ENCODE data around the gene SNX12.

SNX12 gene
- long read RNA-seq, transcript SNX12-202 (4 exons, 2,376 nt), result major isoform, 39 of 48 reads
- long read RNA-seq, partial matches to known transcripts, result 0 of 48 reads
- long read RNA-seq, other reads (novel, unspliced or antisense), result 9 of 48 reads

DNA sequence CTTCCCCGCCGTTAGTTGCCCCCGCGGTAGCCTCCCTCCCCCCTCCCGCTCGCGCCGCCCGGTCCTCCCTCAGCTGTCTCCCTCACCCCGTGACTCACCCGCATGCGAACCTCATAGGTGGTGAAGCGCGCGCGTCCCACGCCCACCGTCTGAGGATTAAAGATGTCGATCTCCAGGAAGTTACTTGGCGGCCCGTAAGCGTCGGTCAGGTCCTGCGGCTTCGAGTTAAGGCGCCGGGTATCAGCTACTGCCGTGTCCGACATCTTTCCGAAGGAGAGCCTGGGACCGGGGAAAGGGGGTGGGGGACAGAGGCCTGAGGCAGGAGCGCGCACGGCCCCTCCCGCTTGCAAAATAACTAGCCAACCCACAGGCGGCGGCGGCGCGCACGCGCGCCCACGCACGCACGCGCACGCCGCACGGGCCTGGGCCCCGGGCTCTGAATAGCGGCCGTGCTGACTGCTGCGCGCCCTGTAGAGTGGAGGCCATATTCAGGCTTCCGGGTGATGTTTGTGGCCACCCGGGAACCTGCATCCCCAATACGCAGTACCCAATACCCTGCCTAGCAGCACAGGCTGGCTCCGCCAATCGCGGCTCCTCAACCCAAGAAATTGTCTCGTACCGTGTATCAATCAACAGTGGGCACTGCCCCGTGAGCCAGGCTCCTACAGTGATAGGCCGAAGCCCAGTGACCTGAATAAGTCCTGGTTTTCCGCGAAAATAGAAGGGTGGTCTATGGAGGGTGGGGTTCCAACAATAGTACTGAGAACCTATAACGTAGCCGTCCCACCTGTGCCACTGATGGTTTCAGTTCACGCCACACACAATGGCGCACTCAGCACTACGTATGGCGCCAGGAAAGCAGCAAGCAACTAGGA lies at the start of gene SNX12:
Gene SNX12, minus strand, starts transcription at position 291 of the 875 bp plus-strand sequence. Its CDS starts 28 bp downstream, at position 263.
- H3K27me3 ChIP-seq (ENCODE audit: insufficient read depth, poor library complexity, severe bottlenecking), result no peaks in the 10 kb centered on the region
- TF ChIP-seq SPI1 (IDR thresholded peaks at IDR 0.05; ENCODE audit: borderline replicate concordance, low read depth) (no peak), GABPA (IDR thresholded peaks at IDR 0.05; ENCODE audit: low read depth) (no peak), POLR2AphosphoS5 (IDR thresholded peaks at IDR 0.05; ENCODE audit: low read depth) (no peak; the same call in 1 of the 2 replicates)
- TF ChIP-seq, protein P1, sequence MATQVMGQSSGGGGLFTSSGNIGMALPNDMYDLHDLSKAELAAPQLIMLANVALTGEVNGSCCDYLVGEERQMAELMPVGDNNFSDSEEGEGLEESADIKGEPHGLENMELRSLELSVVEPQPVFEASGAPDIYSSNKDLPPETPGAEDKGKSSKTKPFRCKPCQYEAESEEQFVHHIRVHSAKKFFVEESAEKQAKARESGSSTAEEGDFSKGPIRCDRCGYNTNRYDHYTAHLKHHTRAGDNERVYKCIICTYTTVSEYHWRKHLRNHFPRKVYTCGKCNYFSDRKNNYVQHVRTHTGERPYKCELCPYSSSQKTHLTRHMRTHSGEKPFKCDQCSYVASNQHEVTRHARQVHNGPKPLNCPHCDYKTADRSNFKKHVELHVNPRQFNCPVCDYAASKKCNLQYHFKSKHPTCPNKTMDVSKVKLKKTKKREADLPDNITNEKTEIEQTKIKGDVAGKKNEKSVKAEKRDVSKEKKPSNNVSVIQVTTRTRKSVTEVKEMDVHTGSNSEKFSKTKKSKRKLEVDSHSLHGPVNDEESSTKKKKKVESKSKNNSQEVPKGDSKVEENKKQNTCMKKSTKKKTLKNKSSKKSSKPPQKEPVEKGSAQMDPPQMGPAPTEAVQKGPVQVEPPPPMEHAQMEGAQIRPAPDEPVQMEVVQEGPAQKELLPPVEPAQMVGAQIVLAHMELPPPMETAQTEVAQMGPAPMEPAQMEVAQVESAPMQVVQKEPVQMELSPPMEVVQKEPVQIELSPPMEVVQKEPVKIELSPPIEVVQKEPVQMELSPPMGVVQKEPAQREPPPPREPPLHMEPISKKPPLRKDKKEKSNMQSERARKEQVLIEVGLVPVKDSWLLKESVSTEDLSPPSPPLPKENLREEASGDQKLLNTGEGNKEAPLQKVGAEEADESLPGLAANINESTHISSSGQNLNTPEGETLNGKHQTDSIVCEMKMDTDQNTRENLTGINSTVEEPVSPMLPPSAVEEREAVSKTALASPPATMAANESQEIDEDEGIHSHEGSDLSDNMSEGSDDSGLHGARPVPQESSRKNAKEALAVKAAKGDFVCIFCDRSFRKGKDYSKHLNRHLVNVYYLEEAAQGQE (IDR thresholded peaks at IDR 0.05; ENCODE audit: insufficient replicate concordance, low read depth), result no peak
- TF ChIP-seq, protein P2, sequence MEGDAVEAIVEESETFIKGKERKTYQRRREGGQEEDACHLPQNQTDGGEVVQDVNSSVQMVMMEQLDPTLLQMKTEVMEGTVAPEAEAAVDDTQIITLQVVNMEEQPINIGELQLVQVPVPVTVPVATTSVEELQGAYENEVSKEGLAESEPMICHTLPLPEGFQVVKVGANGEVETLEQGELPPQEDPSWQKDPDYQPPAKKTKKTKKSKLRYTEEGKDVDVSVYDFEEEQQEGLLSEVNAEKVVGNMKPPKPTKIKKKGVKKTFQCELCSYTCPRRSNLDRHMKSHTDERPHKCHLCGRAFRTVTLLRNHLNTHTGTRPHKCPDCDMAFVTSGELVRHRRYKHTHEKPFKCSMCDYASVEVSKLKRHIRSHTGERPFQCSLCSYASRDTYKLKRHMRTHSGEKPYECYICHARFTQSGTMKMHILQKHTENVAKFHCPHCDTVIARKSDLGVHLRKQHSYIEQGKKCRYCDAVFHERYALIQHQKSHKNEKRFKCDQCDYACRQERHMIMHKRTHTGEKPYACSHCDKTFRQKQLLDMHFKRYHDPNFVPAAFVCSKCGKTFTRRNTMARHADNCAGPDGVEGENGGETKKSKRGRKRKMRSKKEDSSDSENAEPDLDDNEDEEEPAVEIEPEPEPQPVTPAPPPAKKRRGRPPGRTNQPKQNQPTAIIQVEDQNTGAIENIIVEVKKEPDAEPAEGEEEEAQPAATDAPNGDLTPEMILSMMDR (IDR thresholded peaks at IDR 0.05; ENCODE audit: insufficient read depth, low read length), result no peak
- DNase-seq (ENCODE audit: low read depth in 1 of 2, low spot score in 1 of 2), result peak; percentile 81 to 95
- H3K4me3 ChIP-seq (replicated peaks; ENCODE audit: insufficient read depth, low read length), result peak within 1 kb of the TSS; percentile 83
- peak within 1 kb of the TSS; percentile 77 for H3K27ac ChIP-seq (replicated peaks)

DNA sequence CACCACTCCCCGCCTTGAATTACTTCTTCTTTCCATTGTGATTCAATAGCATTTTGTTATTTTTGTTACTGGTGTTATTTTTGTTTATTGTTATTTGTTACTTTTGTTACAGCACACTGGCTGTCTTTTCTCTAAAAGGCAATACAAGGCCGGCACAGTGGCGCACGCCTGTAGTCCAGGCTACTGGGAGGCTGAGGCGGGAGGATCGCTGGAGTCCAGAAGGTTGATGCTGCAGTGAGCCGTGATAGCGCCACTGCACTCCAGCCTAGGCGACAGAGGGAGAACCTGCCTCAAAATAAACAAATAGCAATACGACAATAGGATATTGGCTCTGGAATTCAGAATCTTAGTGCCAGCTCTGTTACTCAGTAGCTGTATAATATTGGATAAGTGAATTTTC lies 49.2 kb upstream of the SNX12 start:
- no peak for DNase-seq (ENCODE audit: low read depth in 1 of 2, low spot score in 1 of 2)
- Histone ChIP-seq H3K27me3 (ENCODE audit: insufficient read depth, poor library complexity, severe bottlenecking) (no peaks in the 10 kb centered on the region), H3K4me3 (replicated peaks; ENCODE audit: insufficient read depth, low read length) (no peak overlapping the region), H3K27ac (replicated peaks) (peak overlapping the region; percentile 92; the same call in 1 of the 2 replicates)
- TF ChIP-seq POLR2AphosphoS5 (IDR thresholded peaks at IDR 0.05; ENCODE audit: low read depth) (no peak), SPI1 (IDR thresholded peaks at IDR 0.05; ENCODE audit: borderline replicate concordance, low read depth) (no peak), GABPA (IDR thresholded peaks at IDR 0.05; ENCODE audit: low read depth) (no peak)
- TF ChIP-seq, protein P1 (IDR thresholded peaks at IDR 0.05; ENCODE audit: insufficient replicate concordance, low read depth), result no peak
- TF ChIP-seq, protein P2 (IDR thresholded peaks at IDR 0.05; ENCODE audit: insufficient read depth, low read length), result no peak

DNA sequence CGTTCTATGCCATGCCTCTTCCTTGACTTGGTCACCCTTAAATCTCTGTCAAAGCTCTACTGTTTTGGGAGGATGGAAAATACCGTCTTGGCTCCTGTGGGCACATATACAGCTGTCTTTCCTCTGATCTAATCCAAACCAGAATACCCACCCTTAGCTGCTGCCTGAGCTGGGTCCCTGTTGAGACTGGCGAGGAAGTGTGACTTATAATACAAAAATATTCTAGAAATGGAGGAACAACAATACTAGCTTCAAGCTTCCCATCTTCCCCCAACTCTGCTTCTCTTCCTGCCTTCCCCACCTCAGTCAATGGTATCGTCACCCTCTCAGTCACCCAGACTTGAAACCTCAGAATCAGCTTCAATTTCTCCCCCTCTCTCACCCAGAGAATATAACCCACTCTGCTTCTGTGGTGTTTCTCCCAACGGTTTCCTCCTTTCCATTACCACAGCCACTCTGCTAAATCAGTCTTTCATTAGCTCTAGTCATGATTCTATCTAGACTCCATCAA lies 43.8 kb upstream of the SNX12 start:
- TF ChIP-seq, protein P2 (IDR thresholded peaks at IDR 0.05; ENCODE audit: insufficient read depth, low read length), result no peak
- TF ChIP-seq POLR2AphosphoS5 (IDR thresholded peaks at IDR 0.05; ENCODE audit: low read depth) (no peak), SPI1 (IDR thresholded peaks at IDR 0.05; ENCODE audit: borderline replicate concordance, low read depth) (no peak), GABPA (IDR thresholded peaks at IDR 0.05; ENCODE audit: low read depth) (no peak)
- TF ChIP-seq, protein P1 (IDR thresholded peaks at IDR 0.05; ENCODE audit: insufficient replicate concordance, low read depth), result no peak
- Histone ChIP-seq H3K27me3 (ENCODE audit: insufficient read depth, poor library complexity, severe bottlenecking) (no peaks in the 10 kb centered on the region), H3K27ac (replicated peaks) (peak overlapping the region; percentile 84), H3K4me3 (replicated peaks; ENCODE audit: insufficient read depth, low read length) (no peak overlapping the region)
- peak in 1 of 2 experiments; percentile 35 for DNase-seq (ENCODE audit: low read depth in 1 of 2, low spot score in 1 of 2)

All from HL-60 (cell line).